Measurements from ENCODE around the gene STAMBP. TPM values are rescaled to one million over a fixed set of nuclear protein-coding genes. Genes with fewer than 3 reads are reported as not detected.
A peak's percentile ranks its signal among the peaks of the same experiment; 100 is the strongest.

The STAMBP gene
- total and polyA plus RNA-seq, 9 of the 15 experiments (the other 6 are each of a cell fraction or from before 2014, with no cell fraction given), result 36.9 to 75.2 (median 48.8) TPM

GRCh38 chr2:73907840-73908452 is 79.2 kb downstream of the STAMBP start (continued):
- no peak for TF ChIP-seq ZNF282 (CRISPR knock-in tag; IDR thresholded peaks at IDR 0.05)
- TF ChIP-seq ZNF518B (CRISPR knock-in tag; IDR thresholded peaks at IDR 0.05), result no peak
- TF ChIP-seq TRIM24 (IDR thresholded peaks at IDR 0.05), result no peak
- no peak for TF ChIP-seq SOX6 (IDR thresholded peaks at IDR 0.05)
- no peak for TF ChIP-seq ZNF174 (CRISPR knock-in tag; IDR thresholded peaks at IDR 0.05)
- no peak for TF ChIP-seq NELFE (IDR thresholded peaks at IDR 0.05; ENCODE audit: insufficient read depth, insufficient read length)
- TF ChIP-seq GTF2F1 (IDR thresholded peaks at IDR 0.05; ENCODE audit: low read depth, low read length), result no peak
- peak; percentile 40; the same call in 1 of the 2 replicates for TF ChIP-seq DEAF1 (CRISPR knock-in tag; IDR thresholded peaks at IDR 0.05)
- TF ChIP-seq YY1 (IDR thresholded peaks at IDR 0.05; ENCODE audit: borderline replicate concordance in 1 of 3, control insufficient read depth in 1 of 3, extremely low read depth in 1 of 3, insufficient read depth in 3 of 3, insufficient read length in 1 of 3, insufficient replicate concordance in 2 of 3, low read depth in 1 of 3, low read length in 2 of 3), result no peak
- TF ChIP-seq HNRNPK (IDR thresholded peaks at IDR 0.05; ENCODE audit: low read depth, low read length, poor library complexity, severe bottlenecking), result no peak
- TF ChIP-seq NCOA6 (IDR thresholded peaks at IDR 0.05), result no peak
- peak; percentile 48; the same call in 1 of the 2 replicates for TF ChIP-seq HMBOX1 (IDR thresholded peaks at IDR 0.05)
- TF ChIP-seq FOXA3 (CRISPR knock-in tag; conservative IDR thresholded peaks at IDR 0.05 in 1 of 2, IDR thresholded peaks at IDR 0.05 in 1 of 2), result peak in 1 of 2 experiments; percentile 59; a peak in 2 of 4 replicates
- TF ChIP-seq HOMEZ (CRISPR knock-in tag; IDR thresholded peaks at IDR 0.05), result no peak
- TF ChIP-seq CEBPB (tag; IDR thresholded peaks at IDR 0.05), result 0 out of 2 replicates have a peak, but pooled peaks have one; percentile 6
- TF ChIP-seq OTX1 (CRISPR knock-in tag; IDR thresholded peaks at IDR 0.05), result no peak
- no peak for TF ChIP-seq SIN3B (IDR thresholded peaks at IDR 0.05; ENCODE audit: low read depth)
- TF ChIP-seq TEAD4 (IDR thresholded peaks at IDR 0.05; ENCODE audit: low read length), result no peak
- TF ChIP-seq TEAD4 (CRISPR knock-in tag; IDR thresholded peaks at IDR 0.05; ENCODE audit: borderline replicate concordance), result no peak
- TF ChIP-seq USF1 (CRISPR knock-in tag; IDR thresholded peaks at IDR 0.05), result peak; percentile 54
